ENCODE measurements around the gene OR8A1.

DNA sequence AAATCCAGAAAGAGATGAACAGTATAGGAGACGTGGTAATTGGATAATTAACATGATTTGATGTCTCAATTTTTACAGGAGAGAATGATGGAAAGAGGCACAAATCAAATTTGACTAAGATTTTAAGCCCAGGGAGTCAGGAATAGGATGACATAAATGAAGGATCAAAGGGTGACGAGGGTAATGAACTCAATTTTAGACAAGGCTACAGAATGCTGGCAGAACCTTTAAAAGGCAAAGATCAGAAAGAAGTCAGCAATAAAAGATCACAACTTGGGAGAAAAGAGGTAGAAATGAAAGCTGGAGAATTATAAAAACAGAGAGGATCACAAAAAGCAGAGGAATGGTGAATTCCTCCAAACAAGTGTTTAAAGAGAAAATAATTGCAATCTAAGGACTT, 13.0 kb upstream of the OR8A1 start:
- TF ChIP-seq POLR2A (IDR thresholded peaks at IDR 0.05) (no peak), POLR2AphosphoS5 (IDR thresholded peaks at IDR 0.05; ENCODE audit: insufficient read depth in 1 of 2, low read depth in 1 of 2) (no peak)
- TF ChIP-seq, protein P1, sequence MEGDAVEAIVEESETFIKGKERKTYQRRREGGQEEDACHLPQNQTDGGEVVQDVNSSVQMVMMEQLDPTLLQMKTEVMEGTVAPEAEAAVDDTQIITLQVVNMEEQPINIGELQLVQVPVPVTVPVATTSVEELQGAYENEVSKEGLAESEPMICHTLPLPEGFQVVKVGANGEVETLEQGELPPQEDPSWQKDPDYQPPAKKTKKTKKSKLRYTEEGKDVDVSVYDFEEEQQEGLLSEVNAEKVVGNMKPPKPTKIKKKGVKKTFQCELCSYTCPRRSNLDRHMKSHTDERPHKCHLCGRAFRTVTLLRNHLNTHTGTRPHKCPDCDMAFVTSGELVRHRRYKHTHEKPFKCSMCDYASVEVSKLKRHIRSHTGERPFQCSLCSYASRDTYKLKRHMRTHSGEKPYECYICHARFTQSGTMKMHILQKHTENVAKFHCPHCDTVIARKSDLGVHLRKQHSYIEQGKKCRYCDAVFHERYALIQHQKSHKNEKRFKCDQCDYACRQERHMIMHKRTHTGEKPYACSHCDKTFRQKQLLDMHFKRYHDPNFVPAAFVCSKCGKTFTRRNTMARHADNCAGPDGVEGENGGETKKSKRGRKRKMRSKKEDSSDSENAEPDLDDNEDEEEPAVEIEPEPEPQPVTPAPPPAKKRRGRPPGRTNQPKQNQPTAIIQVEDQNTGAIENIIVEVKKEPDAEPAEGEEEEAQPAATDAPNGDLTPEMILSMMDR (IDR thresholded peaks at IDR 0.05): no peak

All from vagina (tissue), 2 donors.